Measurements from ENCODE around the gene GSTCD.
"Not testable (repeated sequence)": the region's sequence is repeated elsewhere in the genome, so short reads cannot be mapped to it uniquely, and the experiment has no call there.

Gene GSTCD

GRCh38 chr4:105712766-105713165, 4.2 kb downstream of the GSTCD start:
- DNase-seq (ENCODE audit: low read depth): no peak

GRCh38 chr4:105714071-105714521, 5.5 kb downstream of the GSTCD start:
- no peak for DNase-seq (ENCODE audit: low read depth)
- H3K4me3 ChIP-seq (ENCODE audit: low read depth, low read length): no peak overlapping the region

More at GRCh38 chr4:105712766-105713165, 4.2 kb downstream of the GSTCD start:
- no peak overlapping the region for H3K4me3 ChIP-seq (ENCODE audit: low read depth, low read length)

GRCh38 chr4:105714932-105715331, 6.3 kb downstream of the GSTCD start:
- no peak overlapping the region for H3K4me3 ChIP-seq (ENCODE audit: low read depth, low read length)
- DNase-seq (ENCODE audit: low read depth): no peak

GRCh38 chr4:105715692-105716278, 7.2 kb downstream of the GSTCD start:
- no peak overlapping the region for H3K4me3 ChIP-seq (ENCODE audit: low read depth, low read length)

GRCh38 chr4:105719204-105719603, 10.6 kb downstream of the GSTCD start:
- H3K4me3 ChIP-seq (ENCODE audit: low read depth, low read length): no peak overlapping the region
- DNase-seq (ENCODE audit: low read depth): no peak

More at GRCh38 chr4:105715692-105716278, 7.2 kb downstream of the GSTCD start:
- no peak for DNase-seq (ENCODE audit: low read depth)

- DNase-seq (ENCODE audit: low read depth): no peak
- H3K4me3 ChIP-seq (ENCODE audit: low read depth, low read length): no peak overlapping the region
These were observed 17.0 kb downstream of the GSTCD start for GRCh38 chr4:105725623-105726022.

GRCh38 chr4:105729895-105730294, 21.3 kb downstream of the GSTCD start:
- H3K4me3 ChIP-seq (ENCODE audit: low read depth, low read length); DNase-seq (ENCODE audit: low read depth): not testable (repeated sequence)

- not testable (repeated sequence) for H3K4me3 ChIP-seq (ENCODE audit: low read depth, low read length); DNase-seq (ENCODE audit: low read depth)
These were observed 26.6 kb downstream of the GSTCD start for GRCh38 chr4:105735217-105735616.

- no peak for DNase-seq (ENCODE audit: low read depth)
- H3K4me3 ChIP-seq (ENCODE audit: low read depth, low read length): no peak overlapping the region
These were observed 33.0 kb downstream of the GSTCD start for GRCh38 chr4:105741548-105741947.

- H3K4me3 ChIP-seq (ENCODE audit: low read depth, low read length): no peak overlapping the region
- no peak for DNase-seq (ENCODE audit: low read depth)
These were observed 39.6 kb downstream of the GSTCD start for GRCh38 chr4:105748222-105748621.

- DNase-seq (ENCODE audit: low read depth): peak; percentile 5
- H3K4me3 ChIP-seq (ENCODE audit: low read depth, low read length): no peak overlapping the region
These were observed 43.2 kb downstream of the GSTCD start for GRCh38 chr4:105751718-105752299.

- no peak for DNase-seq (ENCODE audit: low read depth)
- no peak overlapping the region for H3K4me3 ChIP-seq (ENCODE audit: low read depth, low read length)
These were observed 44.8 kb downstream of the GSTCD start for GRCh38 chr4:105753361-105753760.

GRCh38 chr4:105755375-105755774, 46.8 kb downstream of the GSTCD start:
- H3K4me3 ChIP-seq (ENCODE audit: low read depth, low read length): no peak overlapping the region
- DNase-seq (ENCODE audit: low read depth): no peak

- H3K4me3 ChIP-seq (ENCODE audit: low read depth, low read length): no peak overlapping the region
- DNase-seq (ENCODE audit: low read depth): no peak
These were observed 50.4 kb downstream of the GSTCD start for GRCh38 chr4:105758958-105759357.

GRCh38 chr4:105765690-105766407, 57.3 kb downstream of the GSTCD start:
- H3K4me3 ChIP-seq (ENCODE audit: low read depth, low read length): no peak overlapping the region
- DNase-seq (ENCODE audit: low read depth): peak; percentile 81

GRCh38 chr4:105767579-105767978, 59.0 kb downstream of the GSTCD start:
- no peak for DNase-seq (ENCODE audit: low read depth)
- no peak overlapping the region for H3K4me3 ChIP-seq (ENCODE audit: low read depth, low read length)

GRCh38 chr4:105770524-105770923, 61.9 kb downstream of the GSTCD start:
- DNase-seq (ENCODE audit: low read depth); H3K4me3 ChIP-seq (ENCODE audit: low read depth, low read length): not testable (repeated sequence)

- not testable (repeated sequence) for DNase-seq (ENCODE audit: low read depth); H3K4me3 ChIP-seq (ENCODE audit: low read depth, low read length)
These were observed 63.5 kb downstream of the GSTCD start for GRCh38 chr4:105772065-105772464.

- DNase-seq (ENCODE audit: low read depth); H3K4me3 ChIP-seq (ENCODE audit: low read depth, low read length): not testable (repeated sequence)
These were observed 67.3 kb downstream of the GSTCD start for GRCh38 chr4:105775760-105776415.

GRCh38 chr4:105780176-105780575, 71.6 kb downstream of the GSTCD start:
- no peak for DNase-seq (ENCODE audit: low read depth)
- no peak overlapping the region for H3K4me3 ChIP-seq (ENCODE audit: low read depth, low read length)
